Stimulated activated CD4-positive, alpha-beta T cell treated with anti-CD3 and anti-CD28 coated beads, Interleukin-15, amount 100 ng/mL, for 1 hour (primary cell): ENCODE data around the gene KLHDC10.
"Not testable (repeated sequence)": the region's sequence is repeated elsewhere in the genome, so short reads cannot be mapped to it uniquely, and the experiment has no call there.

Experiments
- DNase-seq, 2 donors: peaks; one replicate each; pipeline ENCODE4 v3.0.0-alpha.2; 2020; ENCODE audit warnings: low read depth in 1 of 2, low spot score in 1 of 2

KLHDC10 gene, protein sequence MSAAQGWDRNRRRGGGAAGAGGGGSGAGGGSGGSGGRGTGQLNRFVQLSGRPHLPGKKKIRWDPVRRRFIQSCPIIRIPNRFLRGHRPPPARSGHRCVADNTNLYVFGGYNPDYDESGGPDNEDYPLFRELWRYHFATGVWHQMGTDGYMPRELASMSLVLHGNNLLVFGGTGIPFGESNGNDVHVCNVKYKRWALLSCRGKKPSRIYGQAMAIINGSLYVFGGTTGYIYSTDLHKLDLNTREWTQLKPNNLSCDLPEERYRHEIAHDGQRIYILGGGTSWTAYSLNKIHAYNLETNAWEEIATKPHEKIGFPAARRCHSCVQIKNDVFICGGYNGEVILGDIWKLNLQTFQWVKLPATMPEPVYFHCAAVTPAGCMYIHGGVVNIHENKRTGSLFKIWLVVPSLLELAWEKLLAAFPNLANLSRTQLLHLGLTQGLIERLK

DNA sequence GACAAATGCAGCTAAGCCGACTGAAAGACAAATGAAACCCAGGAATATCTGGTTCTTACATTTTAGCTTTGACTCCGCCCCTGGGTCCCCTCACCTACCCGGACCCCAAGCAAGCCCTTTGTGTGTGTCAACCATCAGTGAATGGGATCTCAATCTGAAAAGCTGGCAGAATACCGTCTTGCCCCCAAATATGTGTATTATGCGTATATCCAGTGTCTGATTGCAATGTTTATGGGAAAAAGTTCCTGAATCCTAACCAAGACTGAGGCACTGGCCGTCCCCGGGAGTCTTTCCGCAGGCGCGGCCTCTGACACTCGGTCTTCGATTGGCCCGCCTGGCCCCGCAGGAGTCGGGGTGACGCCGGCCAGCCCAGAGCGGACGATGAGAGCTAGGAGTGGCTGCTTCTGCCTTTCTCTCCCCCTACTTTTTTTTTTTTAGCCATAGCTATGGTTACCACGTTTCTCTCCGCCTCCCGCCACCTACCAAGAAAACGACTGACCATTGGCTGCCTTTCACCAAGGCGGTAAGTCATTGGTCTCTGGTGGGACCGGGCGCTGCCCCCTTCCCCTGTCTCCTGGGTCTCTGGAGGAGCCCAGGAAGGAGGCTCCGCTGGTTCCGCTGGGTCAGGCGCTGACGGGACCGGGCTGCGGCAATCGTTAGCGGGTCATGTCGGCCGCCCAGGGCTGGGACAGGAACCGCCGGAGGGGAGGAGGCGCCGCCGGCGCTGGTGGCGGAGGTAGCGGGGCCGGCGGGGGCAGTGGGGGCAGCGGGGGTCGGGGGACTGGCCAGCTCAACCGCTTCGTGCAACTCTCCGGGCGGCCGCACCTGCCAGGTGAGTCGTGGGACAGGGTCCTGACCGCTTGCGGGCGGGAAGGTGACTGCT, at the start of gene KLHDC10:
Gene KLHDC10, plus strand, starts transcription at position 557 of the 883 bp plus-strand sequence. Its CDS starts 110 bp downstream, at position 667.
- peak; percentile 85 to 89 for DNase-seq

DNA sequence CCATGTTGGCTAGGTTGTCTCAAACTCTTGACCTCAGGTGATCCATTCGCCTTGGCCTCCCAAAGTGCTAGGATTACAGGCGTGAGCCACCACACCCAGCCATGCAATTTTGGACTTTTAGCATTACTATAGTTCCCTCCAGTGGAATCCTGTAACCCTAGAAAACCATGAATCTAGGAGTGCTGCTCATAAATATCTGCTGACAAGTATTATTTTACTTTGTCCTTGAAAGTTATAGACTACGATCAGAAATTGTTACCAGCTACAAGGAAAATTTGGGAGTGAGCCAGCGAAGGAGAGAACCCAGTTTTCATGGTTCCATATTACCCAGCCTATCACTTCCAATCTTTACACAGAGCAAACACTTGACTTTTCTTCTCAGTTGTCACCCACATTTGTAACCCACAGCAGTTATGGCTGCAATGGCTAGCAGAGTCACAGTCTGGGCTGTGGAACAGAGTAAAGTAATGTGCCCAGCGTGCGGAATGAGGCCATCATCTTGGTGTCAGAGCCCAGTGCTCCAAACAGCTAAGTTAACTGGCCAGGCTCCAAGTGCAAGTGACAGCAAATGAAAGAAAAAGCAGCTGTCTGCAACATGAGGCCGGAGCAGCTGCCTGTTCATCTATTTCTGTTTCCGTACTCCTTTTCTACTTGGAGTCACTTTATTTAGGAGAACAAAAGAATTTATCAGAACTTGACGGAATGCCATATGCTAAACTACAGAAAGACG, 49.1 kb upstream of the KLHDC10 start:
- DNase-seq = no peak

DNA sequence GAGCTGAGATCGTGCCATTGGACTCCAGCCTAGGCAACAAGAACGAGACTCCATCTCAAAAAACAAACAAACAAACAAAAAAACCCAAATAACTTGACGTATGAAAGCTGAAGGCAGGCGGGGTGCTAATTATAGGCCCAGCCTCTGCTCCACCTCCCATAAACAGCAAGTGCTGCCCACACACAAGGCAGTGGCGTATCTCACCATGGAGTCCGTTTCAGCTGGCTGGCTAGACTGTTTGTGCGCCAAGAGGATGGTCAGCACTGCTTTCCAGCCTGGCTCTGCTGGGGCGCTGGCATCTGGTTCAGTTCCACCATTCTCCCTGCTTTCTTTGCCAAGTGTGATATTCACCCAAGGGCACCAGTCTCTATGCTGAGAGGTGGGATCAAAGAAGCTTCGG, 48.2 kb upstream of the KLHDC10 start:
- no peak for DNase-seq

DNA sequence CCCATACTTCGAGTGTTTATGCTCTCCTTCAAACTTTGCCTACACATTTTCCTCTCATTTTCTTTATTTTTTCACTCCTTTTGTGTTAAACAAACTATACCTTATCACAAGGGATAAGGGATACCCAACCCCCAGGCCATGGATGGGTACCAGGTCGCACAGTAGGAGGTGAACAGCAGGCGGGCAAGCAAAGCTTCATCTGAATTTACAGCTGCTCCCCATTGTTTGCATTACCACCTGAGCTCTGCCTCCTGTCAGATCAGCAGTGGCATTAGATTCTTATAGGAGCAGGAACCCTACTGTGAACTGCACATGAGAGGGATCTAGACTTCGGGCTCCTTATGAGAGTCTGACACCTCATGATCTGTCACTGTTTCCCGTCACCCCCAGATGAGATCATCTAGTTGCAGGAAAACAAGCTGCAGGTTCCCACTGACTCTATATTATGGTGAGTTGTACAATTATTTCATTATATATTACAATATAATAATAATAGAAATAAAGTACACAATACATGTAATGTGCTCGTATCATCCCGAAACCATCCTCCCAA, 47.6 kb upstream of the KLHDC10 start:
- no peak for DNase-seq

DNA sequence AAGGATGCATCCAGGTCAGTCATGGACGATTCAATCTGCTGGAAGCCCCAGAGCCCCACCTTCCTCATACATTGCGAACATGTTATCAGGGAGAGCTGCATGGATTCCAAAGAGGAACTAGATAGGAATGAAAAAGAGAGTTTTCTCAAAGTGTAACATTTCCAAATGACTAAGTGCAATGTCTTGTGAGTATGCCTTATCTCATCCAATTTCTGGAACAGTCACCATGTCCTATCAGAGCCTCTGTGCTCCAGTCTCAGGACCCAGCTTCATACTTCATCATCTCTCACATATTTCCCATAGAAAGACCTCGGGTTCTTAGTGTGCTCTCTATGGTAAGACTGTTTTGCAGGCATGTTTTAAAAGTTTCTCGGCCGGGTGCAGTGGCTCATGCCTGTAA, 45.9 kb upstream of the KLHDC10 start:
- no peak for DNase-seq

DNA sequence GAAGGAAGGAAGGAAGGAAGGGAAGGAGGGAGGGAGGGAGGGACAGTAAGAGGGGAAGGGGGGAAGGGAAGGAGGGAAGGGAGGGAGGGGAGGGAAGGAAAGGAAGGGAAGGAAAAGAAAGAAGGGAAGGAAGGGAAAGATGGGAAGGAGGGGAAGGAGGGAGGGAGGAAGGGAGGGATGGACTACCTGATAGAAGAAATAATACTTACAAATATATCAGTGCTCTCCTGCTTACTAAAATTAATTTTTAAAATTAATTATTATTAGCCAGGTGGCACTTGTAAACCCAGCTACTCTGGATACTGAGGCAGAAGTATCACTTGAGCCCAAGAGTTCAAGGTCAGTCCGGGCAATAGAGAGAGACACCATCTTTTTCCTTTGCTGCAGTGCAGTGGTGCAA, 37.6 kb upstream of the KLHDC10 start:
- no peak for DNase-seq

DNA sequence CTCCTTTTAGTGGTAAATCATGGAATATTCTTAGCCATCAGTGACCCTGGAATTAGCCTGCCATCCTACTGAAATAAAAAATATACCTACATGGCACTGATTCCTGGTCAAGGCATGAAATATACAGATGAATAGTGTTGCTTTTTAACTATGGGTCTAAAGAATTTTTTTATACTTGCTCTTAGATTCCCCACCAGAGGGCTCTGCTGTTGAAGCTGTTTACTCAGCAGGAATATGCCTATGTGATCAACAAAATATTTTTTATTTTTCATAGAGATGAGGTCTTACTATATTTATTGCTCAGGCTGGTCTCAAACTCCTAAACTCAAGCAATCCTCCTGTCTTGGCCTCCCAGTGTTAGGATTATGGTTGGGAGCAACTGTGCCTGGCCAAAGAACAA, 32.6 kb upstream of the KLHDC10 start:
- DNase-seq = no peak

DNA sequence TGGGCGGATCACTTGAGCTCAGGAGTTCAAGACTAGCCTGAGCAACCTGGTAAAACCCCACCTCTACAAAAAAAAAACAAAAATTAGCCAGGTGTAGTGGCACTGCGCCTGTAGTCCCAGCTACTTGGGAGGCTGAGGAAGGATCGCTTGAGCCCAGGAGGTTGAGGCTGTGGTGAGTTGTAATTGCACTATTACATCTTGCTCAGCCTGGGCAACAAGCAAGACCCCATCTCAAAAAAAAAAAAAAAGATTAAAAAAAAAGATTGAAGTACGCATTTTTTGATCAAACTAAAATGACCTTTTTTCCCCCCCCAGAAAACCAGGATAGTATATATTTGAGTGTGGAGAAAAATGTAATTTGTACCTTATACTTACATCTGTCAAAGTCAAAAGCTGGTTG, 29.8 kb upstream of the KLHDC10 start:
- no peak for DNase-seq

DNA sequence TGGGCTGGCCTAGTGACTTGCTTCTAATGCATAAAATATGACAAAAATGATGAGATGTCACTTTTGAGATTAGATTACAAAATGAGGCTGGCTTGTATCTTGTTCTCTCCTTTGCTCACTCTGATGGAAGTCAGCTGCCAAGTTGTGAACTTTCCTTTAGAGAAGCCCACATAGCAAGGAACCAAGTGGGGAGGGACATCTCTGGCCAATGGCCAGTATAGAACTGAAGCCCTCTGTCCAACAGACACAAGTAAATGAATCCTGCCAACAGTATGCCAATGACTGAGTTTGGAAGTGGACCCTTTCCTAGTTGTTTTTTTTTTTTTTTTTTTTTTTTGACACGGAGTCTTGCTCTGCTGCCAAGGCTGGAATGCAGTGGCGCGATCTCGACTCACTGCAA, 22.5 kb upstream of the KLHDC10 start:
- no peak for DNase-seq

DNA sequence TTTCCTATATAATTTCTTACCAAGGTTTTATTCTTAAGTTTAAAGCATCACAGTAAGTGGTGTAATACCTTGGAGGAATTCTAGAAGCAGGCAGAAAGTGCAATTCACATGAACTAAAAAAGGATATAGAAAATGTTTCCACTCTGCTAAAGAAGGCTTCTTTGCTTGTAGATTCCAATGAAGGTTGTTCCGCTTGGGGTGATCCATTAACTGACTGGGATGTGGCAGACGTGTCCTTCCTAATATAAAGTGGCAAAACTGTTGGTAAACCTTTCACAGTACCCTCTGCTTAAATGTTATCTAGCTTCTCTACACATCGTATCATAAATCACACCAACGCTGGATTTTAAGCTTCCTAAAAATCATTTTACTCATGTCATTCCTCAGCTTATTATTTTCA, 21.4 kb upstream of the KLHDC10 start:
- DNase-seq = no peak

DNA sequence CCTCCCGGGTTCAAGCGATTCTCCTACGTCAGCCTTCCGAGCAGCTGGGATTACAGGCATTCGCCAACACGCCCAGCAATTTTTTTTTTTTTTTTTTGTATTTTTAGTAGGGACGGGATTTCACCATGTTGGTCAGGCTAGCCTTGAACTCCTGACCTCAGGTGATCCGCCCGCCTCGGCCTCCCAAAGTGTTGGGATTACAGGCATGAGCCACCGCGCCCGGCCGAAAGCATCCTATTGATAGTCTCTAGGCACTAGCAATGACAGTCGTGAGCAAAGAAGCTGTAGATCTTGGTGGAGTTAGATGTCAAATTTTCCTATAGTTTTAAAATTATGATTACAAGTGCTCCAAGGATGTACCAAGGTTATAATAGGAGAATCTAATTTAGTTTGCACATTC, 18.1 kb upstream of the KLHDC10 start:
- not testable (repeated sequence) for DNase-seq

DNA sequence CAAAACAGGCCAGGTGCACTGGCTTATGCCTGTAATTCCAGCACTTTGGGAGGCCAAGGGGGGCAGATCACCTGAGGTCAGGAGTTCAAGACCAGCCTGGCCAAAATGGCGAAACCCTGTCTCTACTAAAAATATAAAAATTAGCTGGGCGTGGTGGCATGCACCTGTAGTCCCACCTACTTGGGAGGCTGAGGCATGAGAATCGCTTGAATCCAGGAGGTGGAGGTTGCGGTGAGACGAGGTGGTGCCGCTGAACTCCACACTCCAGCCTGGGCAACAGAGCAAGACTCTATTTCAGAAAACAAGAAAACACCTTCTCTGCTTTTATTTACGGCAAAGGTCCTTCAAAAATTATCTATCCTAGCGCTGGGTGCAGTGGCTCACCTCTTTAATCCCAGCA, 15.1 kb upstream of the KLHDC10 start:
- not testable (repeated sequence) for DNase-seq

DNA sequence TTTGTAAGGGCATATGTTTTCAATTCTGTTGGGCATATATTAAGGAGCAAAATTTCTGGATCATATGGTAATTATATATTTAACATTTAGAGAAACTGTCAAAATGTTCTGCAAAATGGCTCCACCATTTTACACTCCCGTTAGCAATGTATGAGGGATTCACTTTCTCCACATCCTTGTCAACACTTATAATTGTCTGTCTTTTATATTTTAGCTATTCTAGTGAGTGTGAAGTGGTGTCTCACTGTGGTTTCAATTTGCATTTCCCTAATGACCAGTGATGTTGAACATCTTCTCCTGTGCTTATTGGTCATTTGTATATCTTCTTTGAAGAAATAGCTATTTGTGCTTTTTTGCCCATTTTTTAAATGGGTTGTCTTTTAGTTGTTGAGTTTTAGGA, 8.1 kb upstream of the KLHDC10 start:
- no peak for DNase-seq

DNA sequence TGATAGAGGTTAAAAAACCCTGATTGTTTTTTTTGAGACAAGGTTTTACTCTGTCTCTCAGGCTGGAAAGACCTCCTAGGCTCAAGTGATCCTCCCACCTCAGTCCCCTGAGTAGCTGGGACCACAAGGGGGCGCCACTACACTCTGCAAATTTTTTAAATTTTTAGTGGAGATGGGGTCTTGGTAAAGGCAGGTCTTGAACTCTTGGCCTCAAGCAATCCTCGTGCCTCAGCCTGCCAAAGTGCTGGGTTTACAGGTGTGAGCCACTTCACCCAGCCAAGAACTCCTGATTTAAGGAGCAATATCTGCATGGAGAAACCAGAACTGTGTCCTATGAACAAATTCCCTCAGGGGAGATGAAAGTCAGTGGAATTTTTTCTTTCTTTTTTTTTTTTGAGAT, 7.3 kb upstream of the KLHDC10 start:
- DNase-seq = peak; percentile 28 to 61

DNA sequence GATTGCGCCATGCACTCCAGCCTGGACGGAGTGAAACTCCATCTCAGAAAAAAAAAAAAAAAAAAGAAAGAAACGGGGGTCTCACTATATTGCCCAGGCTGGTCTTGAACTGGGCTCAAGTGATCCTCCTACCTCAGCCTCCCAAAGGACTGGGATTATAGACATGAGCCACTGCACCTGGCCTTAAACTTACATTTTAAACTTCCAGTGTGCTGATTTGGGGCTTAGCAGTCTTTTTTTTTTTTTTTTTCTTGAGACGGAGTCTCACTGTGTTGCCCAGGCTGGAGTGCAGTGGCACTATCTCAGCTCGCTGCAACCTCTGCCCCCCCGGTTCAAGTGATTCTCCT, 5.8 kb upstream of the KLHDC10 start:
- not testable (repeated sequence) for DNase-seq

DNA sequence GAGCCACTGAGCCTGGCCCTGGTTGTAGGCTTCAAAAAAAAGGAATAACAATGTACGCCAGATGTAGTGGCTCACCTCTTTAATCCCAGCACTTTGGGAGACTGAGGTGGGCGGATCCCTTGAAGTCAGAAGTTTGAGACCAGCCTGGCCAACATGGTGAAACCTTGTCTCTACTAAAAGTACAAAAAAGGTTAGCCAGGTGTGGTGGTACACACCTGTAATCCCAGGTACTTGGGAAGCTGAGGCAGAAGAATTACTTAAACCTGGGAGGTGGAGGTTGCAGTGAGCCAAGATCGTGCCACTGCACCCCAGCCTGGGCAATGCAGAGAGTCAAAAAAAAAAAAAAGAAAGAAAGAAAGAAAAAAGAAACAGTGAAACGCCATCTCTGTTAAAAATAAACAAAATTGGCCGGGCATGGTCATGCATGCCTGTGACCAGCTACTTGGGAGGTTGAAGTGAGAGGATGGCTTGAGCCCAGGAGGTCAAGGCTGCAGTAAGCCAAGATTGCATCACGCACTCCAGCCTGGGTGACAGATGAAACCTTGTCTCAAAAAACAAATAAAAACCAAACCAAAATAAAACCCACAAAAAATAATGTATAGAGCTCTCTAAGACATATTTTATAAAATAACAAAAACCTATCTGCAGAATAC, 4.7 kb upstream of the KLHDC10 start:
- no peak for DNase-seq

DNA sequence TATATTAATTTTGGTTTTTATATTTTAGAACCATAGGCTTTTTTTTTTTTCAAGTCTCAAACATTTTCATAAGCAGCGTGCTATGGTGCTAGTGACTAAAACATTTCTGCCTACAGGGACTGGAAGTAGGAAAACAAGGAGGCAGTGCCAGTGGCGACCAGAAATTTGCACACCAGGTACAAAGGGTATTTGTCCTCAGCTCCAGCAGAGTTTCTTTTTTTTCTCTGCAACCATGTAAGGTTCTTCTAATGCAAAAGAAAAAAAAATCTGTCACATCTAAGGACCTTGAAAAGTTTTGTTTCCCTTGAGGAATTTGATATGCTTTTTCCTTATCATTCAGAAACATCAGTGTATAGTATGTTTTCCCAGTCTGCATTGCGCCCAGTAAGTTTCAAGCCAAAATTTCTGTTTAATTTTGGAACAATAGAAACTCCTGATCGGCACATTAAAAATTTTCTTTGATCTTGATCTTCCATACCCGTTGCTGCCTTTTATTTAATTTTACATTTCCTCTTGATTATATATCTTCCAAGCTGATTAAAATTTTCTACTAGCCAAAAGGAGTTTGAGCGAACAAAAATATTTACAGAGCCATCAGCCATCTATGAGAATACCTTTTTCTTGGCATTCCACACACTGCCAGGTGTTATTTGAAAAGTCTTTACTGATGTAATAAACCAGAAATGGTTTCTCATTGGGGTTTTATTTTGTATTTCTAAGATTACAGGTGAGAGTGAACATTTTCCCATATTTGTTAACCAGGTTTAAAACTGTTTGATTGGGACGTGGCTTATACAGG, 956 bp upstream of the KLHDC10 start:
- no peak for DNase-seq

DNA sequence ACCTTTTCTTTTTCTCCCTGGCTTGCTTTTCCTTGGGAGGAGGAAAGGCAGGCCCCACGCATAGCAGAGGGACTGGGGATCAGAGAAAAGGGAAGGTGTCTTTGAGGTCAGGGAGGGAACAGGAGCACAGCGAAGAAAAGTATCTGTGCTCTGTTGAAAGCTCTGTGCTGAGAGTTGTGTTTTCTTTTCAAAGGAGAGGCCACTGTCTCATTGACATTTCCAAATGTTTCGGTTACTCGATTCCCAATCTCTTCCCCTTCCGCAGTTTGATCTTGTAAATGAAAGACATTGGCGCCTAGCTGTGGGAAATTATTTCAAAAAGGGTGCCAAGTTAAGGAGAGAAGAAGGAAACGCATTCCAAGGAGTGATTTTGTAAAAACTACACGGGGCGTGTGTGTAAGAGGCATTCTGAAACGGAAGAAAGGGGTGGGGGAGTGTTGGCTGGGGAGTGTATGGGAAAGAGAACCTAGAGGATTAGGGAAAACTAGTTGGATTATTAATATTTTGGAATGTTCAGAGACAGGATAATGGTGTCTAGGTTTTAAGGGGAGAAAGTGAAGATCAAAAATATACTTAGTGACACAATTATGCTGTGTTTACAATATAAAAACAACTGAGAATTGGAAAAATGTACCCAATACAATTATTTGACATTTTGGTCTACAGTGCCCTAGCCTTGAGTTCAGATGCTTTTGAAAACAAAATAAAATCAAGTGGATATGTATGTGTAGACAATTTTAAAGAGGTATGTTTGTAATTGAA, 708 bp downstream of the KLHDC10 start:
- DNase-seq = no peak
